AG09319 (cell line): ENCODE results near the gene SHISA9.

ENCODE experiments used
- DNase-seq: peaks from one replicate; pipeline ENCODE4 v3.0.0-alpha.2; 2010; ENCODE audit warnings: low read depth; ENCODE audit errors: extremely low read depth
- CTCF ChIP-seq: IDR thresholded peaks from 2 replicates; pipeline ENCODE4 v1.5.1; 2011; ENCODE audit warnings: low read depth, mild to moderate bottlenecking, inconsistent platforms, low read length, moderate library complexity

The SHISA9 gene

GRCh38 chr16:13138528-13138927, 237.1 kb downstream of the SHISA9 start:
- DNase-seq, result no peak
- TF ChIP-seq CTCF, result no peak

- TF ChIP-seq CTCF, result no peak
- DNase-seq, result no peak
Measured at GRCh38 chr16:13139661-13140241, 238.4 kb downstream of the SHISA9 start.

- no peak for DNase-seq
- no peak for TF ChIP-seq CTCF
Measured at GRCh38 chr16:13143551-13143950, 242.2 kb downstream of the SHISA9 start.

- DNase-seq, result no peak
Measured at GRCh38 chr16:13146829-13147228, 245.4 kb downstream of the SHISA9 start.

GRCh38 chr16:13148294-13148693, 246.9 kb downstream of the SHISA9 start:
- DNase-seq, result no peak
- TF ChIP-seq CTCF, result no peak

More at GRCh38 chr16:13146829-13147228, 245.4 kb downstream of the SHISA9 start:
- TF ChIP-seq CTCF, result no peak

- TF ChIP-seq CTCF, result no peak
- no peak for DNase-seq
Measured at GRCh38 chr16:13148836-13149235, 247.4 kb downstream of the SHISA9 start.

- no peak for DNase-seq
- no peak for TF ChIP-seq CTCF
Measured at GRCh38 chr16:13150181-13150885, 248.9 kb downstream of the SHISA9 start.
